GM21360 (cell line): ENCODE results near the gene FBLN7.

Experiments
- ATAC-seq: cut with Tn5 transposase; IDR thresholded peaks from one replicate; pipeline ENCODE4 v1.9.1; 2021; ENCODE audit warnings: mild to moderate bottlenecking, moderate library complexity; ENCODE audit not compliant: unreplicated experiment

FBLN7 gene

GRCh38 chr2:112229348-112229747, 91.2 kb downstream of the FBLN7 start:
- no peak for ATAC-seq

GRCh38 chr2:112230371-112230770, 92.2 kb downstream of the FBLN7 start:
- no peak for ATAC-seq
